Cardiac muscle cell (in vitro differentiated cells and primary cell): ENCODE results near the gene TEDDM1. TPM values are rescaled to one million over a fixed set of nuclear protein-coding genes. Genes with fewer than 3 reads are reported as not detected.

Source experiments
- DNase-seq, 2 donors: peaks; one replicate each; pipeline versions ENCODE4 v3.0.0 to v3.0.0-alpha.2; 2010 to 2017; ENCODE audit warnings: low read depth in 1 of 2, low spot score in 1 of 2
- H3K27ac ChIP-seq: fragments of 200-600 bp; sonication (generic); 2 replicates; pipeline ENCODE4 v1.5.1; 2016
- H3K27me3 ChIP-seq: fragments of 200-600 bp; sonication (generic); 2 replicates; pipeline ENCODE4 v1.6.0; 2016; ENCODE audit warnings: control low read depth
- H3K36me3 ChIP-seq: fragments of 200-600 bp; sonication (generic); 2 replicates; pipeline ENCODE4 v1.5.1; 2016; ENCODE audit warnings: control low read depth
- H3K4me1 ChIP-seq: fragments of 200-600 bp; sonication (generic); 2 replicates; pipeline ENCODE4 v1.8.1; 2017; ENCODE audit warnings: low read depth, mild to moderate bottlenecking, mixed run types
- H3K4me3 ChIP-seq: fragments of 200-600 bp; sonication (generic); 2 replicates; pipeline ENCODE4 v1.5.1; 2016; ENCODE audit warnings: mild to moderate bottlenecking
- H3K9me3 ChIP-seq: fragments of 200-600 bp; sonication (generic); 2 replicates; pipeline ENCODE4 v1.5.1; 2017; ENCODE audit warnings: low read depth, mild to moderate bottlenecking, control low read depth
- polyA plus RNA-seq: library from polyadenylated mRNA; unstranded; fragments of >200 nt; fragmentation: Nextera tagmentation; extraction: Ambion mirVana; gene quantifications from 2 replicates; pipeline ENCODE4 v1.2.1, GENCODE V29; 2016
- total RNA-seq: library from RNA; depleted of rRNA; stranded (reverse); fragments of >200 nt; gene quantifications from 2 replicates; pipeline ENCODE4 v1.2.3, GENCODE V29; 2016
- TF ChIP-seq, protein P1 (sequence below): IDR thresholded peaks from 2 replicates; pipeline ENCODE4 v1.5.1; 2012; ENCODE audit warnings: low read depth, mild to moderate bottlenecking, low read length

Gene TEDDM1
- total and polyA plus RNA-seq, 2 experiments from 2014 or later: not detected

DNA sequence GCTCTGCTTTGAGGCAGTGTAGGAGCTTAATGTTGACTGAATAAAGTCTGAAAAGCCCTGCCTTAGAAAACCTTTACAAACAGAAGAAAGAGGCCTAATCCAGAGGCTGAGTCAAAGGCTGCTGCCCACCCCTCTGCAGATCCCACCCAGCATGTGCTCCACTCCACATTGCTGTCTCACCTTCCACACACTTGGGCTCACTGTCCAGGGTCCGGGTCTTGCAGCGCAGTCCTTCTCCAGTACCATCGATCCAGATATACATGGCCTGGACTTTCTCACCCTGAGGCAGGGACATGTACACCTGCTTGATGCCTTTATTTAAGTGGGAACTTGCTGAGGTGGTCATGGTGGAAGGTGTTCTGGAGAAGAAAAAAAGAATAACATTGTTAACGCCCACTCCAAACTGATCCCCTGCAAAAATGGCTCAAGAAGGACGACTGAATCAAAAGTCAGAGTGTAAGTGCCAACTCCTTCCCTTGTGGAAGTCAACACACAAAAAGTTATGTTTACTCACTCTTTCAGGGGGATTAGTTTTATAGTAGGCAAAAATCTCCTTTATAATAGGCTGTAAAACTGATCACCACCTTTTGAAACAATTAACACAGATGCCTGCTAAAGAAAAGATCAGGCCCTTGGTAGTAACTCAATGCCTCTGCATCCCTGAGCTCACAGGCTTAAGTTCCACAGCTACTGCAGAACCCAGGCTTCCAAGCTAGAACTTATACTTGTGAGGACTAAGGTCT is 11.9 kb downstream of the TEDDM1 start:
- no peak overlapping the region for H3K27ac ChIP-seq
- H3K9me3 ChIP-seq: no peaks in the 10 kb centered on the region
- H3K27me3 ChIP-seq: no peaks in the 10 kb centered on the region
- no peak overlapping the region for H3K4me3 ChIP-seq
- TF ChIP-seq, protein P1, sequence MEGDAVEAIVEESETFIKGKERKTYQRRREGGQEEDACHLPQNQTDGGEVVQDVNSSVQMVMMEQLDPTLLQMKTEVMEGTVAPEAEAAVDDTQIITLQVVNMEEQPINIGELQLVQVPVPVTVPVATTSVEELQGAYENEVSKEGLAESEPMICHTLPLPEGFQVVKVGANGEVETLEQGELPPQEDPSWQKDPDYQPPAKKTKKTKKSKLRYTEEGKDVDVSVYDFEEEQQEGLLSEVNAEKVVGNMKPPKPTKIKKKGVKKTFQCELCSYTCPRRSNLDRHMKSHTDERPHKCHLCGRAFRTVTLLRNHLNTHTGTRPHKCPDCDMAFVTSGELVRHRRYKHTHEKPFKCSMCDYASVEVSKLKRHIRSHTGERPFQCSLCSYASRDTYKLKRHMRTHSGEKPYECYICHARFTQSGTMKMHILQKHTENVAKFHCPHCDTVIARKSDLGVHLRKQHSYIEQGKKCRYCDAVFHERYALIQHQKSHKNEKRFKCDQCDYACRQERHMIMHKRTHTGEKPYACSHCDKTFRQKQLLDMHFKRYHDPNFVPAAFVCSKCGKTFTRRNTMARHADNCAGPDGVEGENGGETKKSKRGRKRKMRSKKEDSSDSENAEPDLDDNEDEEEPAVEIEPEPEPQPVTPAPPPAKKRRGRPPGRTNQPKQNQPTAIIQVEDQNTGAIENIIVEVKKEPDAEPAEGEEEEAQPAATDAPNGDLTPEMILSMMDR: no peak
- no peaks in the 10 kb centered on the region for H3K4me1 ChIP-seq
- no peak for DNase-seq
- peaks cover 49% of the 10 kb centered on the region for H3K36me3 ChIP-seq

DNA sequence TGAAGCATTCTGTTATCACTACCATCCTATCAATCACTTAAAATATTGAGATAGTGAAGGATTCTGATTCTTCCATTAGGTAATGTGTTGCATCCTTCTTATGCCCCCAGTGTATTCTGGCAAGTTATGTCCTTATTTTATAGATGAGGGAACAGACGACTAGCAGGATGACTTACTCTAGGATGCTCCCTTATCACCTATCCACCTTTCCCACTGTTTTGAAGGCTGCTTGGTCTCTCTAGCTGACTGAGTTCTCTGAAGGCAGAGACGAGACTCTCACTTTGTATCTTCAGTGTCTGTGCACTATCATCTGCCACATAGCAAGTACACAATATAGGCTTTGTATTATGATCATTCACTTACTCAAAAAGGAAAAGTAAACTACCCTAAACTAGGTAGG is 12.9 kb downstream of the TEDDM1 start:
- no peak for DNase-seq
- TF ChIP-seq, protein P1: no peak
- H3K27ac ChIP-seq: no peak overlapping the region

DNA sequence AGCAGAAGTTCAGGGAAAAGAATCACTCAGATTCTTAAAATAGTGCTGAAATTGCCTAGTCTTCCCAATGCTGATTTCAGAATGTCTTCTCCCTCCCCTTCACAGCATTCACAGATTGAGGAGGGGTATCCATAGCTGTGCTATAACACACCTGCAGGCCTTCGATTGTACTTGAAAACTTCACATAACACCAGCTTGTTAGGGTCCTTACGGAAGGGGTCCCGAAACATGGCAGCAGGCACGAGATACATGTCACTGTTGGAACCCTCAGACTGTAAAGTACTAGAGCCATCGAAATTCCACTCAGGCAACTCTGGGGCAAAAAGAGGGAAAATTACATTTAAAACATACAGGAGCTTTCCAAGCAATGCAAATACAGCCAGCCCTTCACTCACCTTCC is 13.5 kb downstream of the TEDDM1 start:
- TF ChIP-seq, protein P1: no peak
- Histone ChIP-seq H3K9me3 (no peaks in the 10 kb centered on the region), H3K4me1 (no peaks in the 10 kb centered on the region), H3K27me3 (no peaks in the 10 kb centered on the region), H3K4me3 (no peak overlapping the region), H3K27ac (no peak overlapping the region), H3K36me3 (peaks cover 60% of the 10 kb centered on the region)
- no peak for DNase-seq

More for the DNA sequence above, 12.9 kb downstream of the TEDDM1 start:
- Histone ChIP-seq H3K9me3 (no peaks in the 10 kb centered on the region), H3K36me3 (peaks cover 59% of the 10 kb centered on the region), H3K4me1 (no peaks in the 10 kb centered on the region), H3K27me3 (no peaks in the 10 kb centered on the region), H3K4me3 (no peak overlapping the region)

DNA sequence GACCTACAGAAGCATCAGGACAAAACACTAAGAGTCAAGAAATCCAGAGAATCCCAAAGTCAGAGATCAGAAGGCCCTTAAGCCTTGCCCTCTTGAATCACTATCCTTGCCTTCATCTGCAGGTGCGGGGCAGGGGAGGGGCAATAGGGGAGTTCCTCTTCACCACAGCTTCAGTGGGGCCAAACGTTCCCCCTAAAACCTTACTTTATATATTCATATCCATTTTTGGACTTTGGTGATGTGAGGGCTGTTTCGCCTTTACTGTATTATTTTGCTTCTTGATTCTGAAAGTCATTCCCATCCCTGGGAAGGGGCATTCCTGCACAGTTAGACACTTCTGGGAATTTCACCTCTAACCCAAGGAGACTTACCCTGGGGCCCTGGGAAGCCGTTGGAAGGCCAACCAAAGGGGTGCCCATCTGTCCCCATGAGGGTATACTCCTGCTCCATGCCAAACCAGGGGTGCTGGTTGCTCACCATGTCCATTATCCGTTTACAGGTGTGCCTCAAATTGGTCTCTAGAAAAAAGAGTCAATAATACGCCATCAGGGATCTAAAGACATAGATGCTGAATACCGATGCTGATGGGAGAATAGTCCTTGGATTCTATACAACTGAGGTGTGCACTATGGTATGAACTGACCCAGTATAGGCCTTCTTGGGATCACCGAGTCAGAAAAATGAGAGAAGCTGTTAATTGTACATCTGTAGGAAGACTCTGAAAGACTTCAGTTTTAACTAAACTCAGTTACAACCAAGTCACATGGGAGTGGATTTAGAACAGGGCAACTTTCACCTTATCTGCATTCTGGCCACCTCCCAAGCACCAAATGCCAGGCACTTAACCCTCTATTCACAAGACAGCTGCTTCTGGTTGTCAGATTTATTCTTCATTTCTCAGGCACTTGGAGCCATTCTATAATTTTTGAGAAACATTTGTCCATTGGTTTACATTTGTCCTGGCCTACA is 14.3 kb downstream of the TEDDM1 start:
- H3K4me1 ChIP-seq: no peaks in the 10 kb centered on the region
- H3K27ac ChIP-seq: no peak overlapping the region
- TF ChIP-seq, protein P1: no peak
- DNase-seq: no peak
- no peaks in the 10 kb centered on the region for H3K27me3 ChIP-seq
- H3K9me3 ChIP-seq: no peaks in the 10 kb centered on the region
- no peak overlapping the region for H3K4me3 ChIP-seq
- peaks cover 60% of the 10 kb centered on the region for H3K36me3 ChIP-seq

DNA sequence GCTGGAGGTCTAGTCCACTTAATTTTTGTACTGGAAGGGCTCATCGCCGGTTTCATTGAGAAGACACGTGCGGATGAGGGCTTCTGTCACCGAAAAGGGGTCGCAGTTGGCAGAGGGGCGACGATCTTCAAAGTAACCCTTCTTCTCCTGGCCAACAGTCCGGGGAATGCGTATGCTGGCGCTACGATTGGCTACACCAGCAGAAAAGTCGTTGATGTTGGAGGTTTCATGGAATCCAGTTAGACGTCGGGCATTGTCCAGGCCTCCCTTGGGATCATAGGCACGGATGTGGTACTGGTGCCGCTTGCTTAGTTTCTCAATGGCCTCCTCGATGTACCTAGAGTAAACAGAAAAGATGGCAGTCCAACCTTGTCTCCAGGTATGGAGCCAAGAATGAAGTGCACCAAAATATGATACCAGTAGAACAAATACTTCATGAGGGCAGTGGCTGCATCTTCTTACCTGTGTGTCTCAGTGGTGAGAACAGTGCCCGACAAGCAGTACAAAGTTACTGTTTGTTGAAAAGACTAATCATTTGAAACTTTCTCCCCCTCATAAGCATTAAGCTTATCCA is 16.0 kb downstream of the TEDDM1 start:
- peaks cover 60% of the 10 kb centered on the region for H3K36me3 ChIP-seq
- H3K4me1 ChIP-seq: no peaks in the 10 kb centered on the region
- no peaks in the 10 kb centered on the region for H3K27me3 ChIP-seq
- no peak overlapping the region for H3K4me3 ChIP-seq
- H3K27ac ChIP-seq: no peak overlapping the region
- TF ChIP-seq, protein P1: no peak
- H3K9me3 ChIP-seq: no peaks in the 10 kb centered on the region
- no peak for DNase-seq
